ENCODE measurements around the gene NIT1. TPM values are rescaled to one million over a fixed set of nuclear protein-coding genes. Genes with fewer than 3 reads are reported as not detected.

NIT1 gene
- total RNA-seq, 1 experiment from 2014 or later, result 65.9 TPM

GRCh38 chr1:161069731-161070270, 48.1 kb upstream of the NIT1 start, which contains the start of gene ARHGAP30 (continued):
- no peak for TF ChIP-seq ZBTB33 (IDR thresholded peaks at IDR 0.05; ENCODE audit: extremely low read depth, insufficient replicate concordance, low read length)
- no peak for TF ChIP-seq REST (IDR thresholded peaks at IDR 0.05; ENCODE audit: low read depth)
- TF ChIP-seq RAD21 (IDR thresholded peaks at IDR 0.05; ENCODE audit: low read depth), result no peak

- H3K9me3 ChIP-seq (ENCODE audit: control insufficient read depth in 1 of 2, insufficient read depth in 1 of 2, low read depth in 1 of 2, low read length in 2 of 2), result no peaks in the 10 kb centered on the region
- no TSS peak for BruUV-seq (replicated peaks)
- H3K9ac ChIP-seq (ENCODE audit: low read length), result no peak overlapping the region
- POLR2A ChIA-PET, result no interaction called here
- no peak overlapping the region for H3K27ac ChIP-seq (ENCODE audit: low read depth, low read length)
- H3K4me1 ChIP-seq (ENCODE audit: control insufficient read depth in 1 of 2, insufficient read depth in 2 of 2, low read length in 2 of 2), result peaks cover 0 to 37% of the 10 kb centered on the region in 2 experiments; a peak in 2 of 4 replicates
- H4K20me1 ChIP-seq (ENCODE audit: insufficient read depth), result no peaks in the 10 kb centered on the region
- RAD21 ChIA-PET (ENCODE audit: low non-redundant PET in 1 of 2, low total read pairs in 2 of 2, uncharacterized antibody in 2 of 2, unreplicated experiment in 2 of 2), result no interaction called here
- DNase-seq (ENCODE audit: low read depth, low spot score) (no peak), ATAC-seq (no peak)
- no peaks in the 10 kb centered on the region for H3K36me3 ChIP-seq (ENCODE audit: control insufficient read depth in 1 of 2, insufficient read depth in 2 of 2, low read length in 2 of 2)
- TF ChIP-seq JUND (IDR thresholded peaks at IDR 0.05), result no peak
- no peak for TF ChIP-seq ZFX (IDR thresholded peaks at IDR 0.05)
- no peak for TF ChIP-seq POLR2AphosphoS5 (IDR thresholded peaks at IDR 0.05; ENCODE audit: low read depth, low read length)
- CTCF ChIA-PET, result interaction anchor here (1.0 to 3.1 kb wide), 3 partner anchors 25 to 69 kb away, joined by 3 to 25 read pairs (median 11); partner anchors contain the start of genes KLHDC9 and USF1
- H3K9me2 ChIP-seq (ENCODE audit: insufficient read depth), result no peaks in the 10 kb centered on the region
- no peak overlapping the region for H3K4me3 ChIP-seq (replicated peaks in 1 of 2; ENCODE audit: low read depth in 1 of 2, low read length in 2 of 2)
- intact Hi-C loops (cut with micrococcal nuclease), result no loop called here
- no peaks in the 10 kb centered on the region for H3K27me3 ChIP-seq (ENCODE audit: insufficient read depth, low read length)
- H2AFZ ChIP-seq (ENCODE audit: low read depth, low read length, poor library complexity, severe bottlenecking), result no peak overlapping the region
- no peaks in the 10 kb centered on the region for H3K79me2 ChIP-seq (ENCODE audit: insufficient read depth, low read length)
- no peak overlapping the region for H3K4me2 ChIP-seq (ENCODE audit: low read length)
These were observed 47.1 kb upstream of the NIT1 start for GRCh38 chr1:161070761-161071160.

All from HCT116 (cell line).